ENCODE results near the gene PSORS1C1.

DNA sequence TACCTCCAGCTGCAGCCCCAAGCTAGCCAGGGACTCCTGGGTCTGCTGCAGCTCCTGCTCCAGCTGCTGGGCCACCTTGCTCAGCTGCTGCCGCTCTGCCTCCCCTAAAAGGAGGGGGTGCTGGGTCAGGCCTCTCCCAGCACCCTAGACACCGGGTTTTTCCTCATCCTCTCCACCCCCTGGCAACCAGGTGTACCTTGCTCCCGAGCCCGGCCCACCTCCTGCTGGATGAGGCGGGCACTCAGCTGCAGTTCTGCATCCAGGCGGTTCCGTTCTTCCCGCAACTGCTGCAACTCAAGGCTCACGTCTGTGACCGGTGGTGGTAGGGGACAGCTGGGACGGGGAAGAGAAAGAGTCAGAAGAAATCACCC lies 30.4 kb downstream of the PSORS1C1 start:
- TF ChIP-seq SMC3 (IDR thresholded peaks at IDR 0.05; ENCODE audit: low read depth, low read length), result no peak
- TF ChIP-seq POLR2A (IDR thresholded peaks at IDR 0.05; ENCODE audit: low read depth, low read length), result no peak
- TF ChIP-seq, protein P1, sequence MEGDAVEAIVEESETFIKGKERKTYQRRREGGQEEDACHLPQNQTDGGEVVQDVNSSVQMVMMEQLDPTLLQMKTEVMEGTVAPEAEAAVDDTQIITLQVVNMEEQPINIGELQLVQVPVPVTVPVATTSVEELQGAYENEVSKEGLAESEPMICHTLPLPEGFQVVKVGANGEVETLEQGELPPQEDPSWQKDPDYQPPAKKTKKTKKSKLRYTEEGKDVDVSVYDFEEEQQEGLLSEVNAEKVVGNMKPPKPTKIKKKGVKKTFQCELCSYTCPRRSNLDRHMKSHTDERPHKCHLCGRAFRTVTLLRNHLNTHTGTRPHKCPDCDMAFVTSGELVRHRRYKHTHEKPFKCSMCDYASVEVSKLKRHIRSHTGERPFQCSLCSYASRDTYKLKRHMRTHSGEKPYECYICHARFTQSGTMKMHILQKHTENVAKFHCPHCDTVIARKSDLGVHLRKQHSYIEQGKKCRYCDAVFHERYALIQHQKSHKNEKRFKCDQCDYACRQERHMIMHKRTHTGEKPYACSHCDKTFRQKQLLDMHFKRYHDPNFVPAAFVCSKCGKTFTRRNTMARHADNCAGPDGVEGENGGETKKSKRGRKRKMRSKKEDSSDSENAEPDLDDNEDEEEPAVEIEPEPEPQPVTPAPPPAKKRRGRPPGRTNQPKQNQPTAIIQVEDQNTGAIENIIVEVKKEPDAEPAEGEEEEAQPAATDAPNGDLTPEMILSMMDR (conservative IDR thresholded peaks at IDR 0.05; ENCODE audit: low read depth, low read length), result no peak
- TF ChIP-seq RAD21 (IDR thresholded peaks at IDR 0.05; ENCODE audit: low read length), result no peak
- TF ChIP-seq, protein P2, sequence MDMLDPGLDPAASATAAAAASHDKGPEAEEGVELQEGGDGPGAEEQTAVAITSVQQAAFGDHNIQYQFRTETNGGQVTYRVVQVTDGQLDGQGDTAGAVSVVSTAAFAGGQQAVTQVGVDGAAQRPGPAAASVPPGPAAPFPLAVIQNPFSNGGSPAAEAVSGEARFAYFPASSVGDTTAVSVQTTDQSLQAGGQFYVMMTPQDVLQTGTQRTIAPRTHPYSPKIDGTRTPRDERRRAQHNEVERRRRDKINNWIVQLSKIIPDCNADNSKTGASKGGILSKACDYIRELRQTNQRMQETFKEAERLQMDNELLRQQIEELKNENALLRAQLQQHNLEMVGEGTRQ (IDR thresholded peaks at IDR 0.05; ENCODE audit: low read depth, low read length), result no peak
- no peak for TF ChIP-seq CEBPB (IDR thresholded peaks at IDR 0.05; ENCODE audit: low read depth, low read length)
- TF ChIP-seq FOS (IDR thresholded peaks at IDR 0.05; ENCODE audit: low read depth, low read length), result no peak
